Measurements from ENCODE around the gene SLC2A13.

GRCh38 chr12:39824505-39825212 lies 281.2 kb downstream of the SLC2A13 start:
- TF ChIP-seq CTCF (IDR thresholded peaks at IDR 0.05; ENCODE audit: insufficient read depth, low read length, poor library complexity, severe bottlenecking) (no peak), EZH2phosphoT487 (conservative IDR thresholded peaks at IDR 0.05; ENCODE audit: low read length) (no peak)
